Esophagus squamous epithelium (tissue), 4 donors: Measurements from ENCODE around the gene MC1R.

Experiments
- POLR2A ChIP-seq, 4 donors: fragments of 450-650 bp; IDR thresholded peaks; one replicate each; pipeline ENCODE4 v1.6.1; 2017; ENCODE audit warnings: antibody characterized with exemption in 4 of 4, mild to moderate bottlenecking in 4 of 4, moderate library complexity in 3 of 4
- TF ChIP-seq, protein P1 (sequence below), 6 experiments: fragments of 450-650 bp in 4 of 6; fragments of 200-600 bp in 2 of 6; sonication (generic) in 2 of 6; IDR thresholded peaks; one replicate each; pipeline ENCODE4 v1.5.1; 2016 to 2019; ENCODE audit warnings: antibody characterized with exemption in 6 of 6, mild to moderate bottlenecking in 4 of 6, moderate library complexity in 4 of 6

GRCh38 chr16:89917773-89918452 is 749 bp upstream of the MC1R start:
- TF ChIP-seq, protein P1, sequence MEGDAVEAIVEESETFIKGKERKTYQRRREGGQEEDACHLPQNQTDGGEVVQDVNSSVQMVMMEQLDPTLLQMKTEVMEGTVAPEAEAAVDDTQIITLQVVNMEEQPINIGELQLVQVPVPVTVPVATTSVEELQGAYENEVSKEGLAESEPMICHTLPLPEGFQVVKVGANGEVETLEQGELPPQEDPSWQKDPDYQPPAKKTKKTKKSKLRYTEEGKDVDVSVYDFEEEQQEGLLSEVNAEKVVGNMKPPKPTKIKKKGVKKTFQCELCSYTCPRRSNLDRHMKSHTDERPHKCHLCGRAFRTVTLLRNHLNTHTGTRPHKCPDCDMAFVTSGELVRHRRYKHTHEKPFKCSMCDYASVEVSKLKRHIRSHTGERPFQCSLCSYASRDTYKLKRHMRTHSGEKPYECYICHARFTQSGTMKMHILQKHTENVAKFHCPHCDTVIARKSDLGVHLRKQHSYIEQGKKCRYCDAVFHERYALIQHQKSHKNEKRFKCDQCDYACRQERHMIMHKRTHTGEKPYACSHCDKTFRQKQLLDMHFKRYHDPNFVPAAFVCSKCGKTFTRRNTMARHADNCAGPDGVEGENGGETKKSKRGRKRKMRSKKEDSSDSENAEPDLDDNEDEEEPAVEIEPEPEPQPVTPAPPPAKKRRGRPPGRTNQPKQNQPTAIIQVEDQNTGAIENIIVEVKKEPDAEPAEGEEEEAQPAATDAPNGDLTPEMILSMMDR (IDR thresholded peaks at IDR 0.05): no peak
- TF ChIP-seq POLR2A (IDR thresholded peaks at IDR 0.05): no peak
